Stimulated activated naive CD8-positive, alpha-beta T cell treated with anti-CD3 and anti-CD28 coated beads, Interleukin-15, Interleukin-2, amounts not matched to agents 100 ng/mL and 50 ng/mL, for 24 hours (primary cell): ENCODE measurements around the gene IGBP1.
A peak's percentile ranks its signal among the peaks of the same experiment; 100 is the strongest.
"Not testable (repeated sequence)": the region's sequence is repeated elsewhere in the genome, so short reads cannot be mapped to it uniquely, and the experiment has no call there.

Experiments used
- H3K27ac Mint-ChIP-seq: one replicate; pipeline ENCODE4 v1.8.0; 2021; ENCODE audit warnings: mild to moderate bottlenecking, mixed read lengths
- H3K27me3 Mint-ChIP-seq: one replicate; pipeline ENCODE4 v1.8.0; 2021; ENCODE audit warnings: mixed read lengths
- H3K36me3 Mint-ChIP-seq: one replicate; pipeline ENCODE4 v1.8.0; 2021; ENCODE audit warnings: low read depth, mixed read lengths
- H3K4me1 Mint-ChIP-seq: one replicate; pipeline ENCODE4 v1.8.0; 2021; ENCODE audit warnings: low read depth, mixed read lengths
- H3K4me3 Mint-ChIP-seq: one replicate; pipeline ENCODE4 v1.8.0; 2021; ENCODE audit warnings: mild to moderate bottlenecking, mixed read lengths
- H3K9me3 Mint-ChIP-seq: one replicate; pipeline ENCODE4 v1.8.0; 2021; ENCODE audit warnings: mixed read lengths

The IGBP1 gene

GRCh38 chrX:70133303-70134115 is at the start of gene IGBP1:
IGBP1 (plus strand) TSS chrX:70133447; CDS start chrX:70133948, 501 bp downstream.
- Mint-ChIP-seq H3K4me1 (peaks cover 37% of the 10 kb centered on the region), H3K4me3 (peak within 1 kb of the TSS; percentile 99), H3K27me3 (no peaks in the 10 kb centered on the region), H3K9me3 (no peaks in the 10 kb centered on the region), H3K36me3 (peaks cover 13% of the 10 kb centered on the region), H3K27ac (peak within 1 kb of the TSS; percentile 96)

- H3K4me3 Mint-ChIP-seq = no peak overlapping the region
- no peaks in the 10 kb centered on the region for H3K36me3 Mint-ChIP-seq
- H3K9me3 Mint-ChIP-seq = no peaks in the 10 kb centered on the region
- no peaks in the 10 kb centered on the region for H3K4me1 Mint-ChIP-seq
- no peaks in the 10 kb centered on the region for H3K27me3 Mint-ChIP-seq
- H3K27ac Mint-ChIP-seq = no peak overlapping the region
Measured at GRCh38 chrX:70084592-70085240, 48.5 kb upstream of the IGBP1 start.

GRCh38 chrX:70087857-70088630 is 45.2 kb upstream of the IGBP1 start:
- Mint-ChIP-seq H3K36me3 (no peaks in the 10 kb centered on the region), H3K9me3 (no peaks in the 10 kb centered on the region), H3K4me3 (no peak overlapping the region), H3K4me1 (no peaks in the 10 kb centered on the region), H3K27ac (no peak overlapping the region), H3K27me3 (no peaks in the 10 kb centered on the region)

GRCh38 chrX:70088751-70089150 is 44.5 kb upstream of the IGBP1 start:
- Mint-ChIP-seq H3K27ac (no peak overlapping the region), H3K27me3 (no peaks in the 10 kb centered on the region), H3K4me1 (no peaks in the 10 kb centered on the region), H3K36me3 (no peaks in the 10 kb centered on the region), H3K4me3 (no peak overlapping the region), H3K9me3 (no peaks in the 10 kb centered on the region)

GRCh38 chrX:70089604-70090297 is 43.5 kb upstream of the IGBP1 start:
- Mint-ChIP-seq H3K9me3 (no peaks in the 10 kb centered on the region), H3K27me3 (no peaks in the 10 kb centered on the region), H3K4me3 (no peak overlapping the region), H3K36me3 (no peaks in the 10 kb centered on the region), H3K27ac (no peak overlapping the region), H3K4me1 (no peaks in the 10 kb centered on the region)

GRCh38 chrX:70092247-70092646 is 41.0 kb upstream of the IGBP1 start:
- Mint-ChIP-seq H3K36me3 (no peaks in the 10 kb centered on the region), H3K9me3 (no peaks in the 10 kb centered on the region), H3K4me1 (no peaks in the 10 kb centered on the region), H3K27ac (no peak overlapping the region), H3K4me3 (no peak overlapping the region), H3K27me3 (no peaks in the 10 kb centered on the region)

- H3K4me3 Mint-ChIP-seq = no peak overlapping the region
- H3K27me3 Mint-ChIP-seq = peaks cover 13% of the 10 kb centered on the region
- H3K27ac Mint-ChIP-seq = no peak overlapping the region
Measured at GRCh38 chrX:70096052-70096451, 37.2 kb upstream of the IGBP1 start.

GRCh38 chrX:70105229-70105628 is 28.0 kb upstream of the IGBP1 start:
- Mint-ChIP-seq H3K9me3 (no peaks in the 10 kb centered on the region), H3K27ac (no peak overlapping the region), H3K4me3 (no peak overlapping the region), H3K27me3 (peaks cover 4% of the 10 kb centered on the region), H3K4me1 (no peaks in the 10 kb centered on the region), H3K36me3 (no peaks in the 10 kb centered on the region)

More at GRCh38 chrX:70096052-70096451, 37.2 kb upstream of the IGBP1 start:
- Mint-ChIP-seq H3K4me1 (no peaks in the 10 kb centered on the region), H3K9me3 (no peaks in the 10 kb centered on the region), H3K36me3 (no peaks in the 10 kb centered on the region)

- peaks cover 12% of the 10 kb centered on the region for H3K9me3 Mint-ChIP-seq
- not testable (repeated sequence) for H3K4me3 Mint-ChIP-seq, H3K27ac Mint-ChIP-seq, H3K36me3 Mint-ChIP-seq, H3K27me3 Mint-ChIP-seq, H3K4me1 Mint-ChIP-seq
Measured at GRCh38 chrX:70111436-70112026, 21.7 kb upstream of the IGBP1 start.

- Mint-ChIP-seq H3K27ac (no peak overlapping the region), H3K4me3 (no peak overlapping the region), H3K27me3 (no peaks in the 10 kb centered on the region), H3K4me1 (no peaks in the 10 kb centered on the region), H3K36me3 (no peaks in the 10 kb centered on the region), H3K9me3 (no peaks in the 10 kb centered on the region)
Measured at GRCh38 chrX:70117738-70118137, 15.5 kb upstream of the IGBP1 start.

- not testable (repeated sequence) for H3K27ac Mint-ChIP-seq, H3K4me1 Mint-ChIP-seq, H3K4me3 Mint-ChIP-seq, H3K36me3 Mint-ChIP-seq, H3K27me3 Mint-ChIP-seq, H3K9me3 Mint-ChIP-seq
Measured at GRCh38 chrX:70123014-70123413, 10.2 kb upstream of the IGBP1 start.

- Mint-ChIP-seq H3K4me3 (no peak overlapping the region), H3K4me1 (peaks cover 5% of the 10 kb centered on the region), H3K27ac (no peak overlapping the region)
Measured at GRCh38 chrX:70124678-70125077, 8.6 kb upstream of the IGBP1 start.

GRCh38 chrX:70128071-70128470 is 5.2 kb upstream of the IGBP1 start:
- Mint-ChIP-seq H3K4me1 (peaks cover 17% of the 10 kb centered on the region), H3K4me3 (no peak overlapping the region)

More at GRCh38 chrX:70124678-70125077, 8.6 kb upstream of the IGBP1 start:
- Mint-ChIP-seq H3K27me3 (no peaks in the 10 kb centered on the region), H3K36me3 (no peaks in the 10 kb centered on the region), H3K9me3 (no peaks in the 10 kb centered on the region)

GRCh38 chrX:70129816-70130215 is 3.4 kb upstream of the IGBP1 start:
- no peaks in the 10 kb centered on the region for H3K36me3 Mint-ChIP-seq
- no peak overlapping the region for H3K27ac Mint-ChIP-seq
- no peak overlapping the region for H3K4me3 Mint-ChIP-seq
- no peaks in the 10 kb centered on the region for H3K27me3 Mint-ChIP-seq
- H3K4me1 Mint-ChIP-seq = peaks cover 23% of the 10 kb centered on the region
- no peaks in the 10 kb centered on the region for H3K9me3 Mint-ChIP-seq

More at GRCh38 chrX:70128071-70128470, 5.2 kb upstream of the IGBP1 start:
- H3K36me3 Mint-ChIP-seq = no peaks in the 10 kb centered on the region
- no peaks in the 10 kb centered on the region for H3K9me3 Mint-ChIP-seq
- no peaks in the 10 kb centered on the region for H3K27me3 Mint-ChIP-seq
- H3K27ac Mint-ChIP-seq = no peak overlapping the region
